M059J (cell line): Measurements from ENCODE around the gene WDR45B. TPM values are rescaled to one million over a fixed set of nuclear protein-coding genes. Genes with fewer than 3 reads are reported as not detected.
"Not testable (repeated sequence)": the region's sequence is repeated elsewhere in the genome, so short reads cannot be mapped to it uniquely, and the experiment has no call there.

ENCODE experiments used
- DNase-seq: peaks from one replicate; pipeline ENCODE4 v3.0.0-alpha.2; 2012; ENCODE audit warnings: low read depth
- total RNA-seq: library from RNA; depleted of rRNA; stranded (reverse); fragments of >200 nt; shearing (Covaris generic); gene quantifications from 2 replicates; pipeline ENCODE4 v1.2.3, GENCODE V29; 2014; rRNA removed

Gene WDR45B
- total RNA-seq, 1 experiment from 2014 or later: 97.9 TPM

- DNase-seq: not testable (repeated sequence)
These were observed 62.2 kb downstream of the WDR45B start for GRCh38 chr17:82585935-82586575.

- no peak for DNase-seq
These were observed 64.5 kb downstream of the WDR45B start for GRCh38 chr17:82583720-82584234.

- DNase-seq: no peak
These were observed 65.5 kb downstream of the WDR45B start for GRCh38 chr17:82582709-82583108.

GRCh38 chr17:82582213-82582612 is 66.0 kb downstream of the WDR45B start:
- no peak for DNase-seq

GRCh38 chr17:82579969-82580368 is 68.3 kb downstream of the WDR45B start:
- DNase-seq: not testable (repeated sequence)

GRCh38 chr17:82577300-82577699 is 70.9 kb downstream of the WDR45B start:
- no peak for DNase-seq

GRCh38 chr17:82575581-82576221 is 72.5 kb downstream of the WDR45B start:
- not testable (repeated sequence) for DNase-seq

- no peak for DNase-seq
These were observed 74.2 kb downstream of the WDR45B start for GRCh38 chr17:82574041-82574440.

GRCh38 chr17:82571855-82572254 is 76.4 kb downstream of the WDR45B start:
- DNase-seq: no peak

GRCh38 chr17:82570277-82570676 is 78.0 kb downstream of the WDR45B start:
- no peak for DNase-seq

GRCh38 chr17:82569621-82570020 is 78.6 kb downstream of the WDR45B start:
- DNase-seq: no peak

- DNase-seq: no peak
These were observed 79.2 kb downstream of the WDR45B start for GRCh38 chr17:82568997-82569393.

GRCh38 chr17:82567286-82567685 is 81.0 kb downstream of the WDR45B start:
- DNase-seq: no peak

GRCh38 chr17:82566129-82566960 is 81.9 kb downstream of the WDR45B start:
- DNase-seq: no peak

GRCh38 chr17:82565551-82565950 is 82.7 kb downstream of the WDR45B start:
- DNase-seq: no peak

Other genes with a start within 250 kb of the WDR45B start
- gene HEXD, start 230.1 kb downstream of the WDR45B start, total RNA-seq: 4.6 and 7.3 TPM in 2 replicates
- gene OGFOD3, start 229.9 kb downstream of the WDR45B start, total RNA-seq: 34.5 and 57.7 TPM in 2 replicates
- 45.1 and 55.5 TPM in 2 replicates for gene CYBC1, start 197.7 kb downstream of the WDR45B start, total RNA-seq
- 68.2 and 84.2 TPM in 2 replicates for gene NARF, start 189.7 kb downstream of the WDR45B start, total RNA-seq
- gene FOXK2, start 128.7 kb downstream of the WDR45B start, total RNA-seq: 21.4 and 30.7 TPM in 2 replicates
- 4.3 and 8.9 TPM in 2 replicates for gene RAB40B, start 50.3 kb upstream of the WDR45B start, total RNA-seq
- 27.4 and 32.8 TPM in 2 replicates for gene FN3KRP, start 68.3 kb upstream of the WDR45B start, total RNA-seq
- 0.64 TPM in 1 of 2 replicates, not detected in the other for gene FN3K, start 87.2 kb upstream of the WDR45B start, total RNA-seq
- 13.4 and 24.7 TPM in 2 replicates for gene TBCD, start 103.6 kb upstream of the WDR45B start, total RNA-seq
- gene ZNF750, start 191.6 kb upstream of the WDR45B start, total RNA-seq: not detected in 2 replicates